ENCODE results near the gene MAP3K2. TPM values are rescaled to one million over a fixed set of nuclear protein-coding genes. Genes with fewer than 3 reads are reported as not detected.
"Not testable (repeated sequence)": the region's sequence is repeated elsewhere in the genome, so short reads cannot be mapped to it uniquely, and the experiment has no call there.

The MAP3K2 gene
- total RNA-seq, 1 donor from 2014 or later = 79.5 TPM

GRCh38 chr2:127413200-127413599 is 25.4 kb upstream of the MAP3K2 start:
- H3K9me3 Mint-ChIP-seq (ENCODE audit: low read depth) = peaks cover 12% of the 10 kb centered on the region
- peak overlapping the region; percentile 89 for H3K27ac Mint-ChIP-seq (ENCODE audit: unreplicated experiment)
- H3K4me3 Mint-ChIP-seq (ENCODE audit: unreplicated experiment) = no peak overlapping the region
- no peaks in the 10 kb centered on the region for H3K27me3 Mint-ChIP-seq (ENCODE audit: low read depth)
- H3K4me1 Mint-ChIP-seq (ENCODE audit: low read depth) = peaks cover 81% of the 10 kb centered on the region
- no peak for TF ChIP-seq CTCF (IDR thresholded peaks at IDR 0.05)
- H3K36me3 Mint-ChIP-seq (ENCODE audit: low read depth) = peaks cover 1% of the 10 kb centered on the region
- DNase-seq (ENCODE audit: low spot score) = no peak

GRCh38 chr2:127411653-127412369 is 24.0 kb upstream of the MAP3K2 start:
- Mint-ChIP-seq H3K27ac (ENCODE audit: unreplicated experiment) (peak overlapping the region; percentile 98), H3K27me3 (ENCODE audit: low read depth) (no peaks in the 10 kb centered on the region), H3K4me3 (ENCODE audit: unreplicated experiment) (no peak overlapping the region), H3K4me1 (ENCODE audit: low read depth) (peaks cover 85% of the 10 kb centered on the region), H3K9me3 (ENCODE audit: low read depth) (peaks cover 12% of the 10 kb centered on the region), H3K36me3 (ENCODE audit: low read depth) (peaks cover 1% of the 10 kb centered on the region)
- TF ChIP-seq CTCF (IDR thresholded peaks at IDR 0.05) = no peak
- no peak for DNase-seq (ENCODE audit: low spot score)

GRCh38 chr2:127410871-127411652 is 23.3 kb upstream of the MAP3K2 start:
- Mint-ChIP-seq H3K9me3 (ENCODE audit: low read depth) (peaks cover 12% of the 10 kb centered on the region), H3K27ac (ENCODE audit: unreplicated experiment) (peak overlapping the region; percentile 98), H3K27me3 (ENCODE audit: low read depth) (no peaks in the 10 kb centered on the region), H3K4me3 (ENCODE audit: unreplicated experiment) (peak overlapping the region; percentile 54), H3K4me1 (ENCODE audit: low read depth) (peaks cover 85% of the 10 kb centered on the region), H3K36me3 (ENCODE audit: low read depth) (peaks cover 1% of the 10 kb centered on the region)
- DNase-seq (ENCODE audit: low spot score) = no peak
- no peak for TF ChIP-seq CTCF (IDR thresholded peaks at IDR 0.05)

GRCh38 chr2:127409716-127410115 is 21.9 kb upstream of the MAP3K2 start:
- not testable (repeated sequence) for H3K36me3 Mint-ChIP-seq (ENCODE audit: low read depth); H3K4me3 Mint-ChIP-seq (ENCODE audit: unreplicated experiment); DNase-seq (ENCODE audit: low spot score); H3K27me3 Mint-ChIP-seq (ENCODE audit: low read depth)
- Mint-ChIP-seq H3K4me1 (ENCODE audit: low read depth) (peaks cover 87% of the 10 kb centered on the region), H3K9me3 (ENCODE audit: low read depth) (peaks cover 12% of the 10 kb centered on the region), H3K27ac (ENCODE audit: unreplicated experiment) (peak overlapping the region; percentile 98)

GRCh38 chr2:127408807-127409099 is 21.0 kb upstream of the MAP3K2 start:
- Mint-ChIP-seq H3K4me3 (ENCODE audit: unreplicated experiment) (no peak overlapping the region), H3K27ac (ENCODE audit: unreplicated experiment) (peak overlapping the region; percentile 95)
- TF ChIP-seq CTCF (IDR thresholded peaks at IDR 0.05) = no peak

More at GRCh38 chr2:127408807-127409099, 21.0 kb upstream of the MAP3K2 start:
- Mint-ChIP-seq H3K27me3 (ENCODE audit: low read depth) (no peaks in the 10 kb centered on the region), H3K36me3 (ENCODE audit: low read depth) (peaks cover 1% of the 10 kb centered on the region), H3K9me3 (ENCODE audit: low read depth) (peaks cover 12% of the 10 kb centered on the region), H3K4me1 (ENCODE audit: low read depth) (peaks cover 87% of the 10 kb centered on the region)
- DNase-seq (ENCODE audit: low spot score) = no peak

All from chondrocyte (in vitro differentiated cells).